ENCODE measurements around the gene GALNT3. TPM values are rescaled to one million over a fixed set of nuclear protein-coding genes. Genes with fewer than 3 reads are reported as not detected.

The GALNT3 gene
- total RNA-seq, 1 experiment from 2014 or later = 17.2 TPM

- H3K4me3 ChIP-seq (ENCODE audit: low read depth, low read length) = no peak overlapping the region
- H3K27ac Mint-ChIP-seq (ENCODE audit: unreplicated experiment) = no peak overlapping the region
- no peaks in the 10 kb centered on the region for H3K36me3 Mint-ChIP-seq (ENCODE audit: insufficient read depth, unreplicated experiment)
- intact Hi-C loops (cut with micrococcal nuclease; ENCODE audit: unreplicated experiment) = no loop called here
- peaks cover 16% of the 10 kb centered on the region for H3K27me3 Mint-ChIP-seq (ENCODE audit: insufficient read depth, unreplicated experiment)
- BruUV-seq (replicated peaks) = no TSS peak
- H3K9me3 Mint-ChIP-seq (ENCODE audit: unreplicated experiment) = no peaks in the 10 kb centered on the region
- DNase-seq = no peak
- TF ChIP-seq CTCF (IDR thresholded peaks at IDR 0.05; ENCODE audit: insufficient read depth in 1 of 2, low read depth in 1 of 2, low read length in 1 of 2, severe bottlenecking in 1 of 2, unreplicated experiment in 1 of 2) = no peak
- no peaks in the 10 kb centered on the region for H3K36me3 ChIP-seq (ENCODE audit: control insufficient read depth, insufficient read depth, low read length)
- H3K4me1 ChIP-seq = no peaks in the 10 kb centered on the region
- no peaks in the 10 kb centered on the region for H3K27me3 ChIP-seq (replicated peaks; ENCODE audit: control insufficient read depth, insufficient read depth, low read length)
- no peaks in the 10 kb centered on the region for H3K4me1 Mint-ChIP-seq (ENCODE audit: low read depth, unreplicated experiment)
- no peak overlapping the region for H3K4me3 Mint-ChIP-seq (ENCODE audit: unreplicated experiment)
- CTCF ChIA-PET = no interaction called here
- POLR2A ChIA-PET = no interaction called here
- no peaks in the 10 kb centered on the region for H3K9me3 ChIP-seq
Observed at GRCh38 chr2:165725421-165725820, 68.6 kb downstream of the GALNT3 start.

GRCh38 chr2:165720511-165720910 lies 73.5 kb downstream of the GALNT3 start:
- Mint-ChIP-seq H3K4me3 (ENCODE audit: unreplicated experiment) (no peak overlapping the region), H3K27me3 (ENCODE audit: insufficient read depth, unreplicated experiment) (peaks cover 23% of the 10 kb centered on the region), H3K4me1 (ENCODE audit: low read depth, unreplicated experiment) (no peaks in the 10 kb centered on the region), H3K36me3 (ENCODE audit: insufficient read depth, unreplicated experiment) (no peaks in the 10 kb centered on the region), H3K9me3 (ENCODE audit: unreplicated experiment) (no peaks in the 10 kb centered on the region), H3K27ac (ENCODE audit: unreplicated experiment) (no peak overlapping the region)
- Histone ChIP-seq H3K36me3 (ENCODE audit: control insufficient read depth, insufficient read depth, low read length) (no peaks in the 10 kb centered on the region), H3K4me1 (no peaks in the 10 kb centered on the region), H3K4me3 (ENCODE audit: low read depth, low read length) (no peak overlapping the region), H3K27me3 (replicated peaks; ENCODE audit: control insufficient read depth, insufficient read depth, low read length) (no peaks in the 10 kb centered on the region), H3K9me3 (no peaks in the 10 kb centered on the region)
- POLR2A ChIA-PET = no interaction called here
- TF ChIP-seq CTCF (IDR thresholded peaks at IDR 0.05; ENCODE audit: insufficient read depth in 1 of 2, low read depth in 1 of 2, low read length in 1 of 2, severe bottlenecking in 1 of 2, unreplicated experiment in 1 of 2) = no peak
- no TSS peak for BruUV-seq (replicated peaks)
- DNase-seq = no peak
- intact Hi-C loops (cut with micrococcal nuclease; ENCODE audit: unreplicated experiment) = no loop called here
- CTCF ChIA-PET = no interaction called here

- peaks cover 19% of the 10 kb centered on the region for H3K27me3 Mint-ChIP-seq (ENCODE audit: insufficient read depth, unreplicated experiment)
- Histone ChIP-seq H3K9me3 (no peaks in the 10 kb centered on the region), H3K27me3 (replicated peaks; ENCODE audit: control insufficient read depth, insufficient read depth, low read length) (no peaks in the 10 kb centered on the region), H3K36me3 (ENCODE audit: control insufficient read depth, insufficient read depth, low read length) (no peaks in the 10 kb centered on the region), H3K4me3 (ENCODE audit: low read depth, low read length) (no peak overlapping the region), H3K4me1 (no peaks in the 10 kb centered on the region)
- DNase-seq = no peak
- no peaks in the 10 kb centered on the region for H3K4me1 Mint-ChIP-seq (ENCODE audit: low read depth, unreplicated experiment)
- no TSS peak for BruUV-seq (replicated peaks)
- ChIA-PET CTCF (no interaction called here), POLR2A (no interaction called here)
- H3K4me3 Mint-ChIP-seq (ENCODE audit: unreplicated experiment) = no peak overlapping the region
- H3K36me3 Mint-ChIP-seq (ENCODE audit: insufficient read depth, unreplicated experiment) = no peaks in the 10 kb centered on the region
- no peak overlapping the region for H3K27ac Mint-ChIP-seq (ENCODE audit: unreplicated experiment)
- TF ChIP-seq CTCF (IDR thresholded peaks at IDR 0.05; ENCODE audit: insufficient read depth in 1 of 2, low read depth in 1 of 2, low read length in 1 of 2, severe bottlenecking in 1 of 2, unreplicated experiment in 1 of 2) = no peak
- intact Hi-C loops (cut with micrococcal nuclease; ENCODE audit: unreplicated experiment) = no loop called here
- H3K9me3 Mint-ChIP-seq (ENCODE audit: unreplicated experiment) = no peaks in the 10 kb centered on the region
Observed at GRCh38 chr2:165718610-165719210, 75.3 kb downstream of the GALNT3 start.
